Transverse colon (tissue), 4 donors: Measurements from ENCODE around the gene MAT2B. TPM values are rescaled to one million over a fixed set of nuclear protein-coding genes. Genes with fewer than 3 reads are reported as not detected.
A peak's percentile ranks its signal among the peaks of the same experiment; 100 is the strongest.

ENCODE experiments used
- DNase-seq: peaks from one replicate; pipeline ENCODE4 v3.0.0-alpha.2; 2019
- H3K27ac ChIP-seq, 4 donors: fragments of 200-600 bp; sonication (generic); 2 replicates each; pipeline ENCODE4 v1.5.1; 2016 to 2018; ENCODE audit warnings: inconsistent platforms in 4 of 4
- H3K27me3 ChIP-seq: fragments of 200-600 bp; sonication (generic); 2 replicates; pipeline ENCODE4 v1.5.1; 2017; ENCODE audit warnings: inconsistent platforms
- H3K36me3 ChIP-seq, 4 donors: fragments of 200-600 bp; sonication (generic); 2 replicates each; pipeline ENCODE4 v1.5.1; 2017 to 2019; ENCODE audit warnings: inconsistent platforms in 4 of 4
- H3K4me1 ChIP-seq, 4 donors: fragments of 200-600 bp; sonication (generic); 2 replicates each; pipeline ENCODE4 v1.5.1; 2017 to 2020; ENCODE audit warnings: inconsistent platforms in 4 of 4
- H3K4me3 ChIP-seq, 4 donors: fragments of 200-600 bp; sonication (generic); 1 replicate in 1 of 4; 2 replicates in 3 of 4; pipeline versions ENCODE4 v1.5.1 to v1.6.1; 2017 to 2019; ENCODE audit warnings: inconsistent platforms in 4 of 4
- H3K9me3 ChIP-seq, 2 donors: fragments of 200-600 bp; sonication (generic); 2 replicates each; pipeline ENCODE4 v1.5.1; 2017 to 2019; ENCODE audit warnings: inconsistent platforms in 2 of 2
- EP300 ChIP-seq: sonication (generic); formaldehyde crosslinking; IDR thresholded peaks from one replicate; pipeline ENCODE4 v1.6.1; 2017; ENCODE audit warnings: antibody characterized with exemption, low read depth
- POLR2A ChIP-seq: fragments of 450-650 bp; IDR thresholded peaks from one replicate; pipeline ENCODE4 v1.6.1; 2016; ENCODE audit warnings: antibody characterized with exemption, mild to moderate bottlenecking, moderate library complexity
- POLR2AphosphoS5 ChIP-seq, 3 donors: sonication (generic); formaldehyde crosslinking; IDR thresholded peaks; one replicate each; pipeline ENCODE4 v1.6.1; 2016; ENCODE audit warnings: antibody characterized with exemption in 3 of 3
- WGBS, 2 donors: methylation state at CpG; one replicate each; pipeline ENCODE4 v1.1.5; 2018; ENCODE audit warnings: low coverage in 1 of 2; 5-methylcytosine and 5-hydroxymethylcytosine counted together
- in situ Hi-C, 4 donors: fragments of 200-750 bp; cut with MboI; loops; one replicate each; pipeline versions ENCODE4 v1.15.0 to v1.15.1; 2017; ENCODE audit warnings: low sequenced_read_pairs in 3 of 4, low pct_ligation_motif_present in 1 of 4, low pct_unique_long_range_greater_than_20kb in 1 of 4
- intact Hi-C: fragments of 100-400 bp; cut with DNase I; formaldehyde crosslinking; loops from one replicate; pipeline ENCODE4 v1.15.1; 2023; ENCODE audit warnings: low total_unique reads
- total RNA-seq, 4 donors: library from RNA; depleted of rRNA; stranded (reverse); fragments of >200 nt; gene quantifications; one replicate each; pipeline ENCODE4 v1.1.0, GENCODE V29; 2016
- TF ChIP-seq, protein P1 (sequence below), 5 experiments: fragments of 200-600 bp in 3 of 5; fragments of 450-650 bp in 2 of 5; sonication (generic) in 3 of 5; IDR thresholded peaks; 1 replicate in 2 of 5; 2 replicates in 3 of 5; pipeline ENCODE4 v1.5.1; 2016 to 2017; ENCODE audit warnings: antibody characterized with exemption in 5 of 5, inconsistent platforms in 3 of 5, mild to moderate bottlenecking in 2 of 5, moderate library complexity in 1 of 5

The MAT2B gene
- total RNA-seq, 4 donors from 2014 or later = 20.2 to 409 (median 71.6) TPM

GRCh38 chr5:163506726-163507125 is 1.3 kb downstream of the MAT2B start:
- Histone ChIP-seq H3K27me3 (no peaks in the 10 kb centered on the region), H3K9me3 (no peaks in the 10 kb centered on the region), H3K36me3 (no peaks in the 10 kb centered on the region), H3K4me3 (peak overlapping the region; percentile 84 to 98 (median 88)), H3K4me1 (peaks cover 25 to 67% (median 38%) of the 10 kb centered on the region in 4 donors), H3K27ac (peak overlapping the region; percentile 99 to 100 (median 99))
- 1 to 4% methylated on average over 8 of the region's 8 CpGs for WGBS, 2 donors
- in situ Hi-C loops (loop anchor here in 1 of 4 donors (10.0 kb wide), 1 partner anchor 52 kb away; no protein-coding TSS in a partner anchor), intact Hi-C loops (no loop called here)
- TF ChIP-seq, protein P1, sequence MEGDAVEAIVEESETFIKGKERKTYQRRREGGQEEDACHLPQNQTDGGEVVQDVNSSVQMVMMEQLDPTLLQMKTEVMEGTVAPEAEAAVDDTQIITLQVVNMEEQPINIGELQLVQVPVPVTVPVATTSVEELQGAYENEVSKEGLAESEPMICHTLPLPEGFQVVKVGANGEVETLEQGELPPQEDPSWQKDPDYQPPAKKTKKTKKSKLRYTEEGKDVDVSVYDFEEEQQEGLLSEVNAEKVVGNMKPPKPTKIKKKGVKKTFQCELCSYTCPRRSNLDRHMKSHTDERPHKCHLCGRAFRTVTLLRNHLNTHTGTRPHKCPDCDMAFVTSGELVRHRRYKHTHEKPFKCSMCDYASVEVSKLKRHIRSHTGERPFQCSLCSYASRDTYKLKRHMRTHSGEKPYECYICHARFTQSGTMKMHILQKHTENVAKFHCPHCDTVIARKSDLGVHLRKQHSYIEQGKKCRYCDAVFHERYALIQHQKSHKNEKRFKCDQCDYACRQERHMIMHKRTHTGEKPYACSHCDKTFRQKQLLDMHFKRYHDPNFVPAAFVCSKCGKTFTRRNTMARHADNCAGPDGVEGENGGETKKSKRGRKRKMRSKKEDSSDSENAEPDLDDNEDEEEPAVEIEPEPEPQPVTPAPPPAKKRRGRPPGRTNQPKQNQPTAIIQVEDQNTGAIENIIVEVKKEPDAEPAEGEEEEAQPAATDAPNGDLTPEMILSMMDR (IDR thresholded peaks at IDR 0.05) = no peak
- TF ChIP-seq EP300 (no peak), POLR2A (no peak), POLR2AphosphoS5 (IDR thresholded peaks at IDR 0.05) (no peak)
- no peak for DNase-seq

DNA sequence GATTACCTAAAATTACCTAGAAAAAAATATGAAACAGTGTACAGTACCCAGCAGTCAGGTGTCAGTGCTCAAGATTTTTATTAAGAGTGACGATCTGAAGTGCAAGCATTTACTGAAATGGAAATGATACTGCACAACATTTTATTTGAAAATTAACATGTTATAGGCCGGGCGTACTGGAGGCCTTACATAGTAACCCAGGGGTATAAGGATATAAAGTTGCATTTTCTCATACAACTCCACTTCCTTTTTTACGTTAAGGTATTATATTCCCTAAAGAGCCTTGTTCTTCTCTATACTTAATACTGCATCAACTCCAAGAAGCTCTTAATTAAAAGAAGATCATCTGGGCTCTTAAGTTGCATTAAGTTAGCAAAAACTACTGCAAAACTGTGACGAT is 3.3 kb downstream of the MAT2B start:
- Histone ChIP-seq H3K4me3 (peak overlapping the region in 2 of 4 donors; percentile 0 to 88), H3K27me3 (no peaks in the 10 kb centered on the region), H3K36me3 (peaks cover 0 to 18% (median 9%) of the 10 kb centered on the region in 4 donors), H3K9me3 (no peaks in the 10 kb centered on the region), H3K4me1 (peaks cover 29 to 71% (median 34%) of the 10 kb centered on the region in 4 donors), H3K27ac (peak overlapping the region; percentile 99 to 100 (median 99))
- TF ChIP-seq EP300 (no peak), POLR2AphosphoS5 (IDR thresholded peaks at IDR 0.05) (no peak), POLR2A (no peak)
- TF ChIP-seq, protein P1 (IDR thresholded peaks at IDR 0.05) = no peak
- intact Hi-C loops (no loop called here), in situ Hi-C loops (loop anchor here in 1 of 4 donors (10.0 kb wide), 1 partner anchor 54 kb away; no protein-coding TSS in a partner anchor)
- 16 to 25% methylated on average over 5 of the region's 5 CpGs for WGBS, 2 donors
- no peak for DNase-seq

GRCh38 chr5:163509291-163509951 is 4.0 kb downstream of the MAT2B start:
- H3K4me3 ChIP-seq = peak overlapping the region in 2 of 4 donors; percentile 0 to 88
- peaks cover 29 to 66% (median 34%) of the 10 kb centered on the region in 4 donors for H3K4me1 ChIP-seq
- intact Hi-C loops = no loop called here
- in situ Hi-C loops = loop anchor here in 1 of 4 donors (10.0 kb wide), 1 partner anchor 55 kb away; no protein-coding TSS in a partner anchor
- no peak for TF ChIP-seq EP300
- TF ChIP-seq, protein P1 (IDR thresholded peaks at IDR 0.05) = no peak
- TF ChIP-seq POLR2AphosphoS5 (IDR thresholded peaks at IDR 0.05) = no peak
- no peak for TF ChIP-seq POLR2A
- WGBS, 2 donors = 12 to 14% methylated on average over 5 to 7 of the region's 7 CpGs
- peak overlapping the region; percentile 99 to 100 (median 99) for H3K27ac ChIP-seq
- DNase-seq = peak; percentile 39
- peaks cover 0 to 24% (median 12%) of the 10 kb centered on the region in 4 donors for H3K36me3 ChIP-seq
- no peaks in the 10 kb centered on the region for H3K27me3 ChIP-seq
- H3K9me3 ChIP-seq = no peaks in the 10 kb centered on the region

DNA sequence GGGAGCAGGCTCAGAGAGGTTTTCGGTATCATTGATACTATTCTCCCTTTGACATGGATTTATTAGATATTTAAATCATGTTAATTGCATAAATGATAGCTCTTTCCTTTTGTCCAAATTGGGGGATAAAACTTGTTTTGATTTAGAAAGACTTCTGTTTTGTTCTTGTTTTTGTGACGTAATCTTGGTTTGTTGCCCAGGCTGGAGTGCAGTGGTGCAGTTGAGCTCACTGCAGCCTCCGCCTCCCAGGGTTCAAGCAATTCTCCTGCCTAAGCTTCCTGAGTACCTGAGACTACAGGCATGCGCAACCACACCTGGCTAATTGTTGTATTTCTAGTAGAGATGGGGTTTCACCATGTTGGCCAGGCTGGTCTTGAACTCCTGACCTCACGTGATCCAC is 7.1 kb downstream of the MAT2B start:
- in situ Hi-C loops = no loop called here

More for the DNA sequence above, 7.1 kb downstream of the MAT2B start:
- Histone ChIP-seq H3K36me3 (peaks cover 0 to 52% (median 26%) of the 10 kb centered on the region in 4 donors), H3K9me3 (no peaks in the 10 kb centered on the region), H3K27ac (no peak overlapping the region), H3K4me1 (peaks cover 21 to 48% (median 27%) of the 10 kb centered on the region in 4 donors), H3K27me3 (no peaks in the 10 kb centered on the region), H3K4me3 (no peak overlapping the region)
- TF ChIP-seq, protein P1 (IDR thresholded peaks at IDR 0.05) = no peak
- TF ChIP-seq POLR2AphosphoS5 (IDR thresholded peaks at IDR 0.05) = no peak
- intact Hi-C loops = no loop called here
- DNase-seq = no peak
- 78 to 90% methylated on average over 5 of the region's 5 CpGs for WGBS, 2 donors
